OCI-LY7 (cell line): ENCODE measurements around the gene FIBP.

ENCODE experiments used
- EZH2phosphoT487 ChIP-seq: fragments of 200-600 bp; sonication (generic); IDR thresholded peaks from 2 replicates; pipeline ENCODE4 v1.6.1; 2018; ENCODE audit warnings: low read depth, borderline replicate concordance, mild to moderate bottlenecking, mixed run types, antibody characterized with exemption, low read length, moderate library complexity, mixed read lengths
- TF ChIP-seq, protein P1 (sequence below): fragments of 200-600 bp; sonication (generic); conservative IDR thresholded peaks from 2 replicates; pipeline ENCODE4 v1.5.1; 2014; ENCODE audit warnings: mild to moderate bottlenecking, antibody characterized with exemption, low read length, moderate library complexity, mixed read lengths

DNA sequence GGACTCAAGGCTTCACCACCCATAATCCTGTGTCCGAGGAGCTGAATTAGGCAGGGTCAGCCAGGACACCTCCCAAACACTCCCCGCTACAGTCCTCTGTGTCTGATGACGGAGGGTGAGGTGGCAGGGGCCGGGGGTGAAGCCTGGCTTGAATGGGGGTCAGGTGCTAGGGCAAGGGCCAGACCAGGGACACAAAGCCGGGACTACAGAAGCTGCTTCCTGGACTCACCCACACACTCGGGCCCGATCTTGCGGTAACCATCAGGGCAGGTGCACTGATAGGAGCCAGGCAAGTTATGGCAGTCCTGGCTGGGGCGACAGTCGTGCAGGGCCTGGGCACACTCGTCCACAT is 18.0 kb downstream of the FIBP start:
- TF ChIP-seq, protein P1, sequence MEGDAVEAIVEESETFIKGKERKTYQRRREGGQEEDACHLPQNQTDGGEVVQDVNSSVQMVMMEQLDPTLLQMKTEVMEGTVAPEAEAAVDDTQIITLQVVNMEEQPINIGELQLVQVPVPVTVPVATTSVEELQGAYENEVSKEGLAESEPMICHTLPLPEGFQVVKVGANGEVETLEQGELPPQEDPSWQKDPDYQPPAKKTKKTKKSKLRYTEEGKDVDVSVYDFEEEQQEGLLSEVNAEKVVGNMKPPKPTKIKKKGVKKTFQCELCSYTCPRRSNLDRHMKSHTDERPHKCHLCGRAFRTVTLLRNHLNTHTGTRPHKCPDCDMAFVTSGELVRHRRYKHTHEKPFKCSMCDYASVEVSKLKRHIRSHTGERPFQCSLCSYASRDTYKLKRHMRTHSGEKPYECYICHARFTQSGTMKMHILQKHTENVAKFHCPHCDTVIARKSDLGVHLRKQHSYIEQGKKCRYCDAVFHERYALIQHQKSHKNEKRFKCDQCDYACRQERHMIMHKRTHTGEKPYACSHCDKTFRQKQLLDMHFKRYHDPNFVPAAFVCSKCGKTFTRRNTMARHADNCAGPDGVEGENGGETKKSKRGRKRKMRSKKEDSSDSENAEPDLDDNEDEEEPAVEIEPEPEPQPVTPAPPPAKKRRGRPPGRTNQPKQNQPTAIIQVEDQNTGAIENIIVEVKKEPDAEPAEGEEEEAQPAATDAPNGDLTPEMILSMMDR, result no peak
- TF ChIP-seq EZH2phosphoT487, result no peak
